H7 (cell line): ENCODE data around the gene KRTAP5-7. TPM values are rescaled to one million over a fixed set of nuclear protein-coding genes. Genes with fewer than 3 reads are reported as not detected.
"Not testable (repeated sequence)": the region's sequence is repeated elsewhere in the genome, so short reads cannot be mapped to it uniquely, and the experiment has no call there.

ENCODE experiments used
- DNase-seq: peaks from one replicate; pipeline ENCODE4 v3.0.0; 2012
- H3K27me3 ChIP-seq: 2 replicates; pipeline ENCODE4 v1.6.0; 2011; ENCODE audit warnings: mild to moderate bottlenecking, low read length; ENCODE audit not compliant: control insufficient read depth, insufficient read depth
- H3K36me3 ChIP-seq: replicated peaks from 2 replicates; pipeline ENCODE4 v1.5.1; 2011; ENCODE audit warnings: low read length; ENCODE audit not compliant: control insufficient read depth, insufficient read depth
- H3K4me3 ChIP-seq: 2 replicates; pipeline ENCODE4 v1.5.1; 2011; ENCODE audit warnings: low read depth, mild to moderate bottlenecking, control low read depth, low read length, moderate library complexity; ENCODE audit not compliant: insufficient read depth
- total RNA-seq: library from RNA; depleted of rRNA; stranded (reverse); fragments of >200 nt; shearing (Covaris generic); gene quantifications from 2 replicates; pipeline ENCODE4 v1.2.3, GENCODE V29; 2014; rRNA removed

KRTAP5-7 gene
- total RNA-seq, result not detected in 2 replicates

GRCh38 chr11:71526796-71527575 lies at the start of gene KRTAP5-7:
Gene KRTAP5-7 (plus strand): TSS chr11:71527267. CDS start chr11:71527301, 34 bp downstream.
- not testable (repeated sequence) for H3K4me3 ChIP-seq, H3K36me3 ChIP-seq, H3K27me3 ChIP-seq, DNase-seq

GRCh38 chr11:71477641-71478527 lies 49.2 kb upstream of the KRTAP5-7 start:
- H3K27me3 ChIP-seq, result no peaks in the 10 kb centered on the region
- H3K36me3 ChIP-seq, result peaks cover 2% of the 10 kb centered on the region
- H3K4me3 ChIP-seq, result no peak overlapping the region
- DNase-seq, result peak; percentile 93

GRCh38 chr11:71478528-71478840 lies 48.6 kb upstream of the KRTAP5-7 start:
- H3K36me3 ChIP-seq, result peaks cover 3% of the 10 kb centered on the region
- no peaks in the 10 kb centered on the region for H3K27me3 ChIP-seq
- DNase-seq, result no peak
- no peak overlapping the region for H3K4me3 ChIP-seq

- Histone ChIP-seq H3K27me3 (no peaks in the 10 kb centered on the region), H3K4me3 (no peak overlapping the region), H3K36me3 (peaks cover 6% of the 10 kb centered on the region)
- DNase-seq, result no peak
These were observed 45.7 kb upstream of the KRTAP5-7 start for GRCh38 chr11:71481101-71481960.

- Histone ChIP-seq H3K36me3 (peaks cover 6% of the 10 kb centered on the region), H3K27me3 (no peaks in the 10 kb centered on the region), H3K4me3 (no peak overlapping the region)
- no peak for DNase-seq
These were observed 44.9 kb upstream of the KRTAP5-7 start for GRCh38 chr11:71482216-71482615.

- Histone ChIP-seq H3K36me3 (peaks cover 6% of the 10 kb centered on the region), H3K27me3 (no peaks in the 10 kb centered on the region), H3K4me3 (no peak overlapping the region)
- DNase-seq, result no peak
These were observed 44.2 kb upstream of the KRTAP5-7 start for GRCh38 chr11:71482746-71483364.

GRCh38 chr11:71483692-71484091 lies 43.4 kb upstream of the KRTAP5-7 start:
- Histone ChIP-seq H3K4me3 (no peak overlapping the region), H3K36me3 (peaks cover 5% of the 10 kb centered on the region), H3K27me3 (no peaks in the 10 kb centered on the region)
- no peak for DNase-seq

- Histone ChIP-seq H3K27me3 (no peaks in the 10 kb centered on the region), H3K36me3 (peaks cover 4% of the 10 kb centered on the region), H3K4me3 (no peak overlapping the region)
- DNase-seq, result no peak
These were observed 42.6 kb upstream of the KRTAP5-7 start for GRCh38 chr11:71484248-71485062.

- Histone ChIP-seq H3K27me3 (no peaks in the 10 kb centered on the region), H3K4me3 (no peak overlapping the region), H3K36me3 (peaks cover 4% of the 10 kb centered on the region)
- DNase-seq, result no peak
These were observed 42.0 kb upstream of the KRTAP5-7 start for GRCh38 chr11:71485063-71485399.

- H3K4me3 ChIP-seq, result no peak overlapping the region
- H3K27me3 ChIP-seq, result no peaks in the 10 kb centered on the region
- no peak for DNase-seq
- H3K36me3 ChIP-seq, result peaks cover 4% of the 10 kb centered on the region
These were observed 41.6 kb upstream of the KRTAP5-7 start for GRCh38 chr11:71485466-71485865.

- DNase-seq, result no peak
- peaks cover 4% of the 10 kb centered on the region for H3K36me3 ChIP-seq
- H3K4me3 ChIP-seq, result no peak overlapping the region
- H3K27me3 ChIP-seq, result no peaks in the 10 kb centered on the region
These were observed 40.7 kb upstream of the KRTAP5-7 start for GRCh38 chr11:71486320-71486719.

GRCh38 chr11:71488681-71489270 lies 38.3 kb upstream of the KRTAP5-7 start:
- Histone ChIP-seq H3K27me3 (no peaks in the 10 kb centered on the region), H3K36me3 (peaks cover 3% of the 10 kb centered on the region), H3K4me3 (no peak overlapping the region)
- DNase-seq, result no peak

GRCh38 chr11:71489311-71490043 lies 37.6 kb upstream of the KRTAP5-7 start:
- H3K27me3 ChIP-seq, result no peaks in the 10 kb centered on the region
- H3K4me3 ChIP-seq, result no peak overlapping the region
- H3K36me3 ChIP-seq, result no peaks in the 10 kb centered on the region; the same call in none of the 2 replicates
- DNase-seq, result no peak
